NCI-H128 (cell line): Measurements from ENCODE around the gene IQGAP2.

Source experiments
- DNase-seq: peaks from one replicate; lab custom pipeline; 2025; ENCODE audit not compliant: unreplicated experiment; lab: John Stamatoyannopoulos, UW

The IQGAP2 gene

GRCh38 chr5:76682387-76682786, 279.3 kb downstream of the IQGAP2 start:
- no peak for DNase-seq

GRCh38 chr5:76683816-76684731, 281.0 kb downstream of the IQGAP2 start:
- no peak for DNase-seq

GRCh38 chr5:76684756-76685519, 281.9 kb downstream of the IQGAP2 start:
- DNase-seq: no peak

GRCh38 chr5:76685704-76686103, 282.6 kb downstream of the IQGAP2 start:
- DNase-seq: no peak

GRCh38 chr5:76688212-76688611, 285.1 kb downstream of the IQGAP2 start:
- DNase-seq: no peak

- DNase-seq: no peak
Observed at GRCh38 chr5:76688836-76689235, 285.8 kb downstream of the IQGAP2 start.

GRCh38 chr5:76689321-76690036, 286.4 kb downstream of the IQGAP2 start:
- DNase-seq: no peak

GRCh38 chr5:76690037-76690679, 287.1 kb downstream of the IQGAP2 start:
- no peak for DNase-seq

- no peak for DNase-seq
Observed at GRCh38 chr5:76690704-76691466, 287.8 kb downstream of the IQGAP2 start.

GRCh38 chr5:76691467-76692273, 288.6 kb downstream of the IQGAP2 start:
- DNase-seq: no peak

GRCh38 chr5:76692274-76692540, 289.1 kb downstream of the IQGAP2 start:
- DNase-seq: no peak

- no peak for DNase-seq
Observed at GRCh38 chr5:76692651-76693050, 289.6 kb downstream of the IQGAP2 start.

GRCh38 chr5:76693141-76693540, 290.1 kb downstream of the IQGAP2 start:
- DNase-seq: no peak

- no peak for DNase-seq
Observed at GRCh38 chr5:76694317-76694716, 291.2 kb downstream of the IQGAP2 start.

- no peak for DNase-seq
Observed at GRCh38 chr5:76695346-76695745, 292.3 kb downstream of the IQGAP2 start.

GRCh38 chr5:76696251-76696650, 293.2 kb downstream of the IQGAP2 start:
- DNase-seq: no peak

GRCh38 chr5:76697670-76698069, 294.6 kb downstream of the IQGAP2 start:
- DNase-seq: no peak

GRCh38 chr5:76700571-76700970, 297.5 kb downstream of the IQGAP2 start:
- no peak for DNase-seq

GRCh38 chr5:76701298-76701697, 298.2 kb downstream of the IQGAP2 start:
- no peak for DNase-seq

GRCh38 chr5:76703707-76704106, 300.6 kb downstream of the IQGAP2 start:
- DNase-seq: no peak
